HCEC 1CT (cell line): ENCODE data around the gene MCC.

Experiments
- DNase-seq: peaks from one replicate; pipeline ENCODE4 v3.0.0-alpha.2; 2017

The MCC gene

GRCh38 chr5:113127021-113127420, 361.2 kb downstream of the MCC start:
- no peak for DNase-seq

GRCh38 chr5:113125371-113125770, 362.9 kb downstream of the MCC start:
- no peak for DNase-seq

GRCh38 chr5:113124914-113125313, 363.3 kb downstream of the MCC start:
- no peak for DNase-seq

DNA sequence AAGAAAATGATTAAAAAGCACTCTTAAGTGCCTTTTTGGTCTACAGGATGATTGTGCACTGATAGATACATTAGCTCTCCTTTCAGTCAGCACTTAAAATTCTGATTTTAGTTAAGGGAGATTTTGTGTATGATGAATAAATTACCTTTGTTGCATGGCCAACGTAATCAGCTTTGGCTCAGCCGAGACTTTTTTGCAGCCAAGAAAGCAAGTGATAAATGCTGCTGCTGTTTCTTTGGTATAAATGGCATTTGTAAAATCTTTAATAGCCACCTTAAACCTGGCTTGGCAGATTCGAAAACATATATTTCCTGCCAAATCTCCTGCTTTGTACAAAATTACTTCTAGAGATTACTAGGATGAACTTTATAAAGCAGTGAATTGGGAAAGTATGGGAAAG, 364.0 kb downstream of the MCC start:
- no peak for DNase-seq

DNA sequence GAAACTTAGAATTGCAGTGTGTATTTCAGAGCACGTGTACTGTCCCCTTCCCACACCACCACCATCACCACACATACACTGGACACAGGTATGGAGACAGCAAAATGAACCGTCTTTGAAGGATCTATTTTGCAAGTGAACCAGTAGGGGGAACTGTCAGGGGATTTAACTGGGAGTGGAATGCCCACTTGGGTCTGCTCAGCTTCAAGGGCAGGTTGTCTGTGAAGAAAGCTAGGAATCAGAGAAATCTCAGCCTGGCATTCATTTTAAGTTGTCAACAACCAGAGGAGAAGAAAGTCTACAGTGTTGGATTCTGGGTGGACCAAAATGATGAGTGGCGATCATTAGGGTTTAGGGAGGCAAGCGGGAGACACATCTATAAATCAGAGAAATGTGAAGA, 364.6 kb downstream of the MCC start:
- DNase-seq: peak; percentile 18

DNA sequence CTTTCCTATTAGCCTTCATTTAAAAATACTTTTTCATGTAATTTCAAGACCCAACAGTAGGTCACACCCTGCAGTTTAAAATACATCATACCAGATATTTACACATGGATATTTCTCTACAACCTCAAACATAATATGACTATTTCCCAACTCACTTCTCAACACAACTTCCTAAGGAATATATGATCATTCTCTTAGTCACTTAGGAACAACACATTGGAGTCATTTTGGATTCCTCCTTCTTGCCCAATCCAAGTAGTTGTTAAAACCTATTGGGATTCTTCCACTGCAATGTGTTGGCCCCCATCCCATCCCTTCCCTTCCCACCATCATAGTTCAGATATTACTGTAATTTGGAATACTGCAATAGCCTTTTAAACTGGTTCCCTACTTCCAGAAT, 366.2 kb downstream of the MCC start:
- DNase-seq: peak; percentile 98

GRCh38 chr5:113119246-113119924, 368.9 kb downstream of the MCC start:
- DNase-seq: no peak

DNA sequence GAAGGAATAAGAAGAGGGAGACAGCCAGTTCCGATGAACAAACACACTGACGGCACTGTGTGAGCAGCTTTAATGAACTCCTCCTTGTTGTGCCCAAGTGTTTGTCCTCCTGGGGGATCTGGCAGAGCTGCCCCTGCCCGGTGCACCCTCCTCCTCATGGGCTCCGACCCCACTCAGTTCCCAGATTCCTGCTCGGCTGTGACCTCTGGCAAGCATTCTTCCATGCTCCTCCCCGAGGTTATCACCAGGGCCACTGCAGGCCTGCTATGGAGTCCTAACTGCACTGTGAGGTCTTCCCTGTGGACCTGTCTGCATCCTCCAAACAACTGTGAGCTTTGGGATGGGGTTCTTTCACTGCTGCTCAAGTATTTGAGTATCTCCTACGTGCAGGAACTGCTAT, 369.5 kb downstream of the MCC start:
- no peak for DNase-seq

DNA sequence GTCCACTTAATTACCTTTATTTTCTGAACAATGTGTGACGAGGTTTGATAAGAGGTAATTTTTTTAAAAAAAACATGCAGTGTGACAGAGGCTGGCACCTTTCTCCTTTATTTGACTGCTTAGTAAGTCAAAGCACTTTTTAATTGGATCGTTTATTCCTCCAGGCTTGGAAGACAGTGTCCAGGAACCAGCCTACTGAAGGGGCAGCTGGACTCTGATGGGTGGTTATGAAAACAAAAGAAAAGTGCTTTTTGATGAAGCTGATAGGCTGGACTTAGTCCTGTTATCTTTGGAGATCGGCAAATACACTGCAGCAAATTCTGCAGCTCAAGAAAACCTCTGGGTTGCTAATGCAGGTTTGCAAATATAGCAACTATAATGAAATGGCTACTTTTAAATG, 370.0 kb downstream of the MCC start:
- no peak for DNase-seq

DNA sequence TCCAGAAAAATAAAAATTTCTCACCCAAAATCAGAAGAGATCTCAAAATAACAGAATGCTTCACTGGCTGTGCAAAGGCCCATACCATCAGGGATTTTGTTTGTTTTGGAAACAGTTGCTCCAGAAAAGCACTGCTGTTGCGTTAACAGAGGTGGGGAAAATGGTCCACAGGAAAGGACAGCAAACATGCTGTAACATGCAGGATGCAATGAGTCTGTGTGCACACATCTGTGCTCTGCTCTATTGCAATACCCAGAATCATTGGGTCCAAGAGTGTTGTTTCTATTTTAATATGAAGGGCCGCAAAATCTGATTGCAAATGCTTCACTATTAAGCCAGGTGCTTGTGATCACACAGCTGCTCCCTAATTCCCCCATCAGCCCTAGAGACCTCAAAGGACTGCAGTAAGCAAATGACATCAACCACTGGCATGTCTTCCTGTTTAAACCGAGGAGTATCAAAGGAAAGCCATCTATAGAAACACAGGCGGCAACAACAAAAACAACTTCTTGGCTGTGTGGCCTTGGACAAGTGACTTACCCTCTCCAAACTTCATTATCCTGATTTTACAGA, 370.6 kb downstream of the MCC start:
- DNase-seq: no peak

DNA sequence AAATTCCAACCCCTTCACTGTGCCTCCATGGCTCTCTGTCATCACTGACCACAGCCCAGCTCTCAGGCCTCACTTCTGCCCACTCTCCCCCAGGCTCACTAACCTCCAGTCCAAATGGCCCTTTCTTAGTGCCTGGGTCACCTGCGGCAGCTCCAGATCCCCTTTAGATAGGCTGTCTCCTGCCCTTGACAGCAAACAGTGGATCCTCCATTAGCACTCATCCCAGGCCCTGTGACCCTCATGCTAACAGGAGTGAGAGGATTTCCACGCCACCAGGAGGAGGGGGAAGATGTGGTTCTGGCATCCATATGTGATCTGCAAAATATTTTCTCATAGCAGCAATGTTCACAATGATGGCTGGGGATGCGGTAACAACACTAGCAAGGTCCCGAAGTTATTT, 372.3 kb downstream of the MCC start:
- no peak for DNase-seq

DNA sequence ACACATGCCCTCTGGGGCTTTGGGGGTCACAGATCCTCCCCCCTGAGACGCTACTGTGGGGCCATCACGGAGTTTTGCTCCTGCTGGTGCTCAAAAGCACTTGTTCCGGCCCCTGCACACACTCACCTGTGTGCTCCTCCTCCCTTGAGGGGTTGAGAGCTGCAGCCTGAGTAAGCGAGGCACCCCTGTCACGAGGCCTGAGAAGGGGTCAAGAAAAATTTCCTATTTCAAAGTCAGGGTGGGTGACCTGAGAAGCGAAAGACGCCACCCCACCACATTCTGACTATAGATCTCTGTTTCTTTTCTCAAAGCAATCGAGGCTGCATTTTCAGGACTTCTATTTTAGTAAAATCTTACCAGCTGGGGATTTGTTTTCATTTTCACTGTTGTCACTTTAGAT, 373.2 kb downstream of the MCC start:
- no peak for DNase-seq

GRCh38 chr5:113114559-113114958, 373.7 kb downstream of the MCC start:
- DNase-seq: no peak

DNA sequence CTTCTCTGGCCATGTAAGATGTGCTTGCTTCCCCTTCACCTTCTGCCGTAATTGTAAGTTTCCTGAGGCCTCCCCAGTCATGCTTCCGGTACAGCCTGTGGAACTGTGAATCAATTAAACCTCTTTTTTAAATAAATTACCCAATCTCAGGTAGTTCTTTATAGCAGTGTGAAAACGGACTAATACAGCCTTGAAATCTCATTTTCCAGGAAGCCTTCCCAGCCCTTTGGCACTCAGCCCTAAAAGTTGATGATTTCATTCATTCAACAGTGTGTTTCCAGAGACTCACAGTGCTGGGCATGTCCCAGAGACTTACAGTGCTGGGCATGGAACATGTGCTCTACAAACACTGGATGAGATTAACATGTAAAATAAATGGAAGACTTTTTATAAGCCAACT, 375.8 kb downstream of the MCC start:
- peak; percentile 15 for DNase-seq

GRCh38 chr5:113110117-113110516, 378.1 kb downstream of the MCC start:
- no peak for DNase-seq

DNA sequence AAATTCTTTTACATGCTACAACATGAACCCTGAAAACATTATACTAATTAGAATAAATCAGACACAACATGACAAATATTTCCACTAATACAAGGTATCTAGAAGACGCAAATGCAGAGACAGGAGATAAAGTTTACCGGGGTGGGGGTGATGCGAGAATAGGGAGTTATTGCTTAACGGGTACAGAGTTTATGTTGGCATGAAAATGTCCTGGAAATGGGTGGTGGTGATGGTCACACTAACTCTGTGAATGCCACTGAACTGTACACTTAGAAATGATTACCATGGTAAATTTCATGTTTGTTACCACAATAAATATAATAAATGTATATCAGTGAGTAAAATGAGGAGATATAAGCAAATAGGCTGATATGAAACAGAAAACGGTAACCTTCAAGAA, 378.9 kb downstream of the MCC start:
- DNase-seq: no peak

GRCh38 chr5:113108485-113108884, 379.8 kb downstream of the MCC start:
- no peak for DNase-seq

- no peak for DNase-seq
These were observed 381.4 kb downstream of the MCC start for GRCh38 chr5:113106821-113107220.

DNA sequence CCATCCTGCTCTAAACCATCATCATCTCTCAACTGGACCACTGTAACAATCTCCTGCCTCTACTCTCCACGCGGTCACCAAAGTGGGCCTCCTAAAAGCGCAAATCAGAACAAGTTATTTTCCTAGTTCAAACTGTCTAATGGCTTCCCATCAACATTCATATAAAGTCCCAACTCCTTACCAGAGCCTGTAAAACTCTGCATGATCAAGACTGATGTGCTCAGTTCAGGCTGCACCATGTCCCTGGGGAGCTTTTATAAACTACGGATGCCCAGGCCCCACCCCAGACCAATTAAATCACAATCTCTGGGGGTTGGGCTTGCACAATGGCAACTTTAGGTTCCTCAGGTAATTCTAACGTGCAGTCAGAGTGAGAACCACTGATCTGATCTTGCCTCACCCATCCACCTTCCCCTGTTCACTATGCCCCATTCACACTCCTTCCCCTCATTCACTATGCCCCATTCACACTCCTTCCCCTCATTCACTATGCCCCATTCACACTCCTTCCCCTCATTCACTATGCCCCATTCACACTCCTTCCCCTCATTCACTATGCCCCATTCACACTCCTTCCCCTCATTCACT, 382.5 kb downstream of the MCC start:
- DNase-seq: no peak

- no peak for DNase-seq
These were observed 384.9 kb downstream of the MCC start for GRCh38 chr5:113103330-113103729.

GRCh38 chr5:113102121-113102531, 386.1 kb downstream of the MCC start:
- DNase-seq: no peak

- DNase-seq: no peak
These were observed 387.3 kb downstream of the MCC start for GRCh38 chr5:113100981-113101380.

DNA sequence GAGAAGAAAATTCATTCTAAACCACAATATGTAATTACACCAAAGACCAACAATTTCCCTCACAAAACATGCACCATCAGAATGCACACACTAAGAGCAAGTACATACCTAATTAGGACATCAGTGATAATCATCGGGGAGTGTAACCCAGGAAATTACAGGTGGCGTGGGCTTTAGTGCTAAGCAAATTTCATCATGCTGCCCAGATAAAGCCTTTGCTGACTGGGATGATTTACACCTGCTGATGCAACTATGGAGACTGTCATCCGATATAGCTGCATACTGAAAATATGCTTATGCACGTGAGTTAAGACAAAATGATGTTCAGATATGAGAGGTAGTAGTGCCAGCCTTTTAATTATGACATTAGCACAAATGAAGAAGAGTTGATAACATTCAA, 388.4 kb downstream of the MCC start:
- DNase-seq: no peak

- no peak for DNase-seq
These were observed 389.9 kb downstream of the MCC start for GRCh38 chr5:113098378-113098777.

DNA sequence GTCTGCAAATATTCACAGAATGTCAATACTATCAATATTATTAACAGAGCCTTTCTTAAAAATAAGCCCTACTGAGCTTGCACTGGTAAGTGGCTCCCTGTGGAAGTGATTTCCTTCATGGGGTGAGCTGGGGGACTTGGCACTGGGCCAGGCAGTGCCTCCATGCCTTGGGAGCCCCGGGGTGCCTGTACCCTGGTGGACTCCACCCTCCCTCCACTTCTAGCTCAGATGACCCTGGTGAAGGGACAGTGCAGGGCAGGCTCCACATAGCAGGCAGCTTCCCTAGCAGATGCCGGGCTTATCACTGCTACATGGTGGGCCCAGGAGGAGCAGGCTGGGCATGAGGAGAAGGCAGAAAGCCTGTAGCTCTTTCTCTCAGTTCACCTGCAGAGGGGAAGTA, 392.4 kb downstream of the MCC start:
- no peak for DNase-seq
